ENCODE results near the gene ARHGEF4.

ARHGEF4 gene

GRCh38 chr2:130908832-130909231 is 72.1 kb downstream of the ARHGEF4 start:
- no peak for TF ChIP-seq CTCF (conservative IDR thresholded peaks at IDR 0.05; ENCODE audit: low read depth, low read length)
- DNase-seq (ENCODE audit: low read depth) = no peak
- H3K4me3 ChIP-seq (ENCODE audit: low read length) = no peak overlapping the region

GRCh38 chr2:130910931-130911330 is 74.2 kb downstream of the ARHGEF4 start:
- no peak for TF ChIP-seq CTCF (conservative IDR thresholded peaks at IDR 0.05; ENCODE audit: low read depth, low read length)
- H3K4me3 ChIP-seq (ENCODE audit: low read length) = no peak overlapping the region
- no peak for DNase-seq (ENCODE audit: low read depth)

GRCh38 chr2:130911482-130911881 is 74.8 kb downstream of the ARHGEF4 start:
- DNase-seq (ENCODE audit: low read depth) = no peak
- TF ChIP-seq CTCF (conservative IDR thresholded peaks at IDR 0.05; ENCODE audit: low read depth, low read length) = no peak
- no peak overlapping the region for H3K4me3 ChIP-seq (ENCODE audit: low read length)

GRCh38 chr2:130911996-130912395 is 75.3 kb downstream of the ARHGEF4 start:
- TF ChIP-seq CTCF (conservative IDR thresholded peaks at IDR 0.05; ENCODE audit: low read depth, low read length) = no peak
- H3K4me3 ChIP-seq (ENCODE audit: low read length) = no peak overlapping the region
- DNase-seq (ENCODE audit: low read depth) = no peak

- DNase-seq (ENCODE audit: low read depth) = no peak
- no peak for TF ChIP-seq CTCF (conservative IDR thresholded peaks at IDR 0.05; ENCODE audit: low read depth, low read length)
- H3K4me3 ChIP-seq (ENCODE audit: low read length) = no peak overlapping the region
These were observed 75.8 kb downstream of the ARHGEF4 start for GRCh38 chr2:130912471-130912870.

GRCh38 chr2:130913891-130914290 is 77.2 kb downstream of the ARHGEF4 start:
- DNase-seq (ENCODE audit: low read depth) = no peak

GRCh38 chr2:130915149-130915548 is 78.4 kb downstream of the ARHGEF4 start:
- no peak for DNase-seq (ENCODE audit: low read depth)
- H3K4me3 ChIP-seq (ENCODE audit: low read length) = no peak overlapping the region
- no peak for TF ChIP-seq CTCF (conservative IDR thresholded peaks at IDR 0.05; ENCODE audit: low read depth, low read length)

More at GRCh38 chr2:130913891-130914290, 77.2 kb downstream of the ARHGEF4 start:
- H3K4me3 ChIP-seq (ENCODE audit: low read length) = no peak overlapping the region
- TF ChIP-seq CTCF (conservative IDR thresholded peaks at IDR 0.05; ENCODE audit: low read depth, low read length) = no peak

Data from retinal pigment epithelial cell (primary cell).